Loucy (cell line): ENCODE results near the gene IGDCC3.

ENCODE experiments used
- CTCF ChIP-seq: fragments of 200-600 bp; sonication (generic); conservative IDR thresholded peaks from 2 replicates; pipeline ENCODE4 v1.5.1; 2014; ENCODE audit warnings: mild to moderate bottlenecking, antibody characterized with exemption, low read length
- EZH2phosphoT487 ChIP-seq: fragments of 200-600 bp; IDR thresholded peaks from 2 replicates; pipeline ENCODE4 v1.6.1; 2018; ENCODE audit warnings: antibody characterized with exemption, mild to moderate bottlenecking, moderate library complexity, borderline replicate concordance

GRCh38 chr15:65335278-65336055 lies 42.3 kb downstream of the IGDCC3 start:
- TF ChIP-seq CTCF (no peak), EZH2phosphoT487 (no peak)
